Stimulated activated CD4-positive, alpha-beta T cell treated with anti-CD3 and anti-CD28 coated beads, Interleukin-2, amount 100 ng/mL, for 48 hours (primary cell): ENCODE data around the gene PIKFYVE.
A peak's percentile ranks its signal among the peaks of the same experiment; 100 is the strongest.
"Not testable (repeated sequence)": the region's sequence is repeated elsewhere in the genome, so short reads cannot be mapped to it uniquely, and the experiment has no call there.

Experiments used
- DNase-seq, 2 donors: peaks; one replicate each; pipeline ENCODE4 v3.0.0-alpha.2; 2020

Gene PIKFYVE, protein sequence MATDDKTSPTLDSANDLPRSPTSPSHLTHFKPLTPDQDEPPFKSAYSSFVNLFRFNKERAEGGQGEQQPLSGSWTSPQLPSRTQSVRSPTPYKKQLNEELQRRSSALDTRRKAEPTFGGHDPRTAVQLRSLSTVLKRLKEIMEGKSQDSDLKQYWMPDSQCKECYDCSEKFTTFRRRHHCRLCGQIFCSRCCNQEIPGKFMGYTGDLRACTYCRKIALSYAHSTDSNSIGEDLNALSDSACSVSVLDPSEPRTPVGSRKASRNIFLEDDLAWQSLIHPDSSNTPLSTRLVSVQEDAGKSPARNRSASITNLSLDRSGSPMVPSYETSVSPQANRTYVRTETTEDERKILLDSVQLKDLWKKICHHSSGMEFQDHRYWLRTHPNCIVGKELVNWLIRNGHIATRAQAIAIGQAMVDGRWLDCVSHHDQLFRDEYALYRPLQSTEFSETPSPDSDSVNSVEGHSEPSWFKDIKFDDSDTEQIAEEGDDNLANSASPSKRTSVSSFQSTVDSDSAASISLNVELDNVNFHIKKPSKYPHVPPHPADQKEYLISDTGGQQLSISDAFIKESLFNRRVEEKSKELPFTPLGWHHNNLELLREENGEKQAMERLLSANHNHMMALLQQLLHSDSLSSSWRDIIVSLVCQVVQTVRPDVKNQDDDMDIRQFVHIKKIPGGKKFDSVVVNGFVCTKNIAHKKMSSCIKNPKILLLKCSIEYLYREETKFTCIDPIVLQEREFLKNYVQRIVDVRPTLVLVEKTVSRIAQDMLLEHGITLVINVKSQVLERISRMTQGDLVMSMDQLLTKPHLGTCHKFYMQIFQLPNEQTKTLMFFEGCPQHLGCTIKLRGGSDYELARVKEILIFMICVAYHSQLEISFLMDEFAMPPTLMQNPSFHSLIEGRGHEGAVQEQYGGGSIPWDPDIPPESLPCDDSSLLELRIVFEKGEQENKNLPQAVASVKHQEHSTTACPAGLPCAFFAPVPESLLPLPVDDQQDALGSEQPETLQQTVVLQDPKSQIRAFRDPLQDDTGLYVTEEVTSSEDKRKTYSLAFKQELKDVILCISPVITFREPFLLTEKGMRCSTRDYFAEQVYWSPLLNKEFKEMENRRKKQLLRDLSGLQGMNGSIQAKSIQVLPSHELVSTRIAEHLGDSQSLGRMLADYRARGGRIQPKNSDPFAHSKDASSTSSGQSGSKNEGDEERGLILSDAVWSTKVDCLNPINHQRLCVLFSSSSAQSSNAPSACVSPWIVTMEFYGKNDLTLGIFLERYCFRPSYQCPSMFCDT (N-terminal part only)

DNA sequence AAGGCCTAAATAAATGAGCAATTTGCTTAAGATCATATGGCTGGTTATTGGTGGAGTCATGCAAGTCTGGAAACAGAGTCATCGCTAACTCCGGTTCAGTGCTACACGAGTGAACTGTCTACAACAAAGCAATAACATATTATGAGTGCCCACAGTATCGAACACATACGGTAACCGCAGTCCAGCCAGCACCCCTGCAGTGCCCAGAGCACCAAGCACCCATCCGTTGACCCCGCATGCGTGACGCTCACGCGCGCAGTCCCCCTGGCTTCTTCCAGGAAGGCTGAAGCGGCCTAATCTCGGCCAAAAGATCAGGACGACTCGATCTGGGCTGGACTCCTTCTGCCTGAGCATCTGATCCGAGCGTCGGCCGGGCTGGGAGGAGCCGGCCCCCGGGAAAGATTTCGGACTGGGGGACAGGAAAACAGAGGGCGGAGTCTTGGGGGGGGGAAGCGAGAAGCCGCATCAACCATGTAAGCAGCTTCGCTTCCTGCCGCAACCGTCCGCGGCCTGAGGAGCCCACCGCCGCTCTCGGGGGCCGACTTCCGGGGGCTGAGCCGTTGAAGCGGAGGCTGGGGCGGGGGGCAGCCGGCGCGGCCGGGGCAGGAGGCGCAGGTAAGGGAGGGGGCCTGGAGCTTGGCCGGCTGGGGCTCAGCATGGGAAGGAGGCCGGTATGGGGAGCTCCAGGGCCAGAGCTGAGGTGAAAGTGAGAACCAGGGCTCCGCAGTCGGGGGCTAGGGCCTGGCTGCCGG is at the start of gene PIKFYVE:
Gene PIKFYVE, plus strand, starts transcription at position 455 of the 752 bp plus-strand sequence. CDS start 5,265 bp downstream, outside the sequence.
- peak; percentile 74 to 80 for DNase-seq

GRCh38 chr2:208221873-208222272 is 44.2 kb upstream of the PIKFYVE start:
- not testable (repeated sequence) for DNase-seq

DNA sequence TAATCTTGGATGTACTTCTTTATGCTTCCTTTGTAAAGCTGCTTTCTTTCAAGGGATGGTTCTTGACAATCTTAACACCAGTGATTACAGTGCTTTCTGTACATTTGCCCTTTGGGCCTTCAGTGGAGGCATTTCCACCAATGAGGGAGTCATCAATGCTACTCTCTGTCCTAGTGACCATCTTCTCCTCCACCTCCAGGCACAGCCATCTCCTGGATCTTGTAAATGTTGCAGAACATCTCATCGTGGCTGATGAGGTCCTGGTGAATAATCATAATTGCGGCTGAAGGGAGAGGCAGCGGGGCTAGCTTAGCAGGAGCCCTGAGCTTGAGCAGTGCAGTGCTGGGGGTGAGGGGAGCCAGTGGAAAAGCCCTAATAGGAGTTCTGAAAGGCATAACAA is 43.7 kb upstream of the PIKFYVE start:
- no peak for DNase-seq

DNA sequence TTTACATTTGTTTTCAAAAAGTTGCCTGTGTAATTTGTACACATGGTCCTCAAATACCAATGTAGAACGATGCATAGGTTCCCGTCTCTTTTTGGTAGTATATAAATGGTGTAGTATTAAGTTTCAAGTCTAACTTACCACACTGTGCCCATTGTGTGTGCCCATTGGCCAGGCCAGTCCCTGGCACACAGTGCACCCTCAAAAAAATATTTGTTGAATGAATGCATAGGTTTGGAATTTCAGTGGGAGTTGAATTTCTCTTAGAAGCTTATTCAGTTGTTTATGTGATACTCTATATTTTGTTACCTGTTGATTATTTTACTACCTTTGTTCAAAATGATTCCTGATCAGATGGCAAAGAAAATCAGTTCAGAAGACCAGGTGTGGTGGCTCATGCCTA is 41.3 kb upstream of the PIKFYVE start:
- no peak for DNase-seq

GRCh38 chr2:208227581-208228232 is 38.3 kb upstream of the PIKFYVE start:
- DNase-seq: no peak

- no peak for DNase-seq
Observed at GRCh38 chr2:208228476-208228875, 37.6 kb upstream of the PIKFYVE start.

DNA sequence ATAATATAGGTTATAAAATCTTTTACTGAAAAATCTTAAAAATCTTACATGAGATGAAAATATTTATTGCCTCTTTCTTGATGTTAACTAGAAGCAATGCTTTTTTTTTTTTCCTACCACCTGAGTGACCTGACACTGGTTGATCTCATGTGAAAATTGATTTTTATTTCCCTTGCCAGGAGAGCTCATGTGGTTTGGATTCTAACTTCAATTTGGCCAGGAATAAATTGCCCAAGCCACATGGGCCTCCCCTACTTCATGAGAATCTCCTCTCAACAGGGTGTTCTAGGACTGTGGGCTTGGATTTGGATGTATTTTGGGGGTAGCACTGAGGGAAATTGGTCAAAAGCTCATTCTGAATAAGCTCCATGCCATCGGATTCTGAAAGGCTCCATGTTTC is 31.3 kb upstream of the PIKFYVE start:
- DNase-seq: no peak

DNA sequence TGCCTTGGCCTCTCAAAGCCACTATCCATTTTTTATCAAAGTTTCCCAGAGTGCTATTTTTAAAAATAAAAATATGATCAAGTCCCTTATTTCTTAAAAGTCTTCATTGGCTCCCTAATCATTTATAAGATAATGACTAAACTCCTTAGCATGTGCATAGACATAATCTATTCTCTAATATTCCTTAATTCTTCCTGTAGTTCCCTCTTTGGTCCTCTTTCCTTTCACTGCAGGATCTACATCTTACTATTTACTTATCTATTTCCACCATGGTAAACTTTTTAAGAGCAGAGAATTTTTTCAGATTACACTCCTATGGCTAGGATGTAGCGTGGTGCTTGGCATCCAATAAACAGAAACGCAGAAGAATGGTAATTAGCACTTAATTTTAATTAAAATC is 30.2 kb upstream of the PIKFYVE start:
- no peak for DNase-seq

GRCh38 chr2:208239770-208240493 is 26.1 kb upstream of the PIKFYVE start:
- no peak for DNase-seq

GRCh38 chr2:208240619-208241209 is 25.3 kb upstream of the PIKFYVE start:
- no peak for DNase-seq

DNA sequence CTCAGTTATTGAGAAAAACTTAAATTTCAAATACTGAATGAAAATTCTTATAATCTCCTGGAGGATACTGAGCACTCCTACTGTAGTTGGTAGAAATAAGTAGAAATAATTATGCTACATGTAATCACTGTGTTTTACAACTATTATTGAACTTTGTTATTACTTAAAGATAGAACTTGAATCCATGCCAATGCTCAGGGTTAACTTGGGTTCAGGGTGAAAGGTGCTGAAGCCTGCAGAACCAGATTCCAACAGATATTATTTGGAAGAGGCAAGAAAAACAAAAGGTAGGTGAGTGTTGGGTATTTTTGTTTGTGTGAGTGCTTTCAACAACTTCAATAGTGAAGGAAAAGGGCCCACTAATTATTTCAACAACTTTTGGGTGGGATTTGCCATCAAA is 21.6 kb upstream of the PIKFYVE start:
- DNase-seq: no peak

GRCh38 chr2:208245746-208246145 is 20.3 kb upstream of the PIKFYVE start:
- no peak for DNase-seq

- no peak for DNase-seq
Observed at GRCh38 chr2:208248601-208249000, 17.5 kb upstream of the PIKFYVE start.

DNA sequence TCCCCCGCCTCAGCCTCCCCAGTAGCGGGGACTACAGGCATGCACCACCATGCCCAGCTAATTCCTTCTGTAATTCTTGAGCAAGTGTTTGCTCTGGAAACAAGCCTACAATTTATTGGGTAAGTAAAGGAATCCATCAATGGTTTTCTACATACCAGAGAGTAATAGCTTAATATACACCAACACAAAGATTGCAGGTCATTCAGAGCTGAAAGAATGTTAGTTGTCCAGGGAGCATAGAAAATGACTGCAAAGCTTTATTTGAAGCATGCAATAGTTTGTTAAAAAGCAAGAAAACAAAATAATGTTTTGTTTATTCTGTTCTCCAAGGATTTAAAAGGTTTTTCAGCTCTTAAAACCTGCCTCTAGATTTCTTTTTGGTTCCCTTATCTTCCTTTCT is 16.8 kb upstream of the PIKFYVE start:
- no peak for DNase-seq

DNA sequence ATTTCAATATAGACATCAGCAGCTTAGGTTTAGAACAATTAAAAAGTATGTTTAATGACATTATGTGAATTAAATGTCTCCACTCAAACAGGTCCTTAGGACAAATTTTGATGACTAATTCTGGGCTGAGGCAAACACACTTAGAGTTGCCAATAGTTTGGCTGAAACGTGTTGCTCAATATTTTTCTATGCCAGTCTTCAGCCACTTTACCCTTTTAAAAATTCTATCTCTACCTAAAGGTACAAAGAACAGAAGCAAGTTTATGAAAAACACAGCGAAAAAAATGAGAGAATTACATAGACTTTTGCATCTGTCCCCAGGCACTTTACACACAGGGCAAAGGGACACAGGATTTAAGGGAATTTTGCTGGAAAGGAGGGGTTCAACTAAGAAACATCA is 15.7 kb upstream of the PIKFYVE start:
- DNase-seq: no peak

- no peak for DNase-seq
Observed at GRCh38 chr2:208251098-208251497, 15.0 kb upstream of the PIKFYVE start.

DNA sequence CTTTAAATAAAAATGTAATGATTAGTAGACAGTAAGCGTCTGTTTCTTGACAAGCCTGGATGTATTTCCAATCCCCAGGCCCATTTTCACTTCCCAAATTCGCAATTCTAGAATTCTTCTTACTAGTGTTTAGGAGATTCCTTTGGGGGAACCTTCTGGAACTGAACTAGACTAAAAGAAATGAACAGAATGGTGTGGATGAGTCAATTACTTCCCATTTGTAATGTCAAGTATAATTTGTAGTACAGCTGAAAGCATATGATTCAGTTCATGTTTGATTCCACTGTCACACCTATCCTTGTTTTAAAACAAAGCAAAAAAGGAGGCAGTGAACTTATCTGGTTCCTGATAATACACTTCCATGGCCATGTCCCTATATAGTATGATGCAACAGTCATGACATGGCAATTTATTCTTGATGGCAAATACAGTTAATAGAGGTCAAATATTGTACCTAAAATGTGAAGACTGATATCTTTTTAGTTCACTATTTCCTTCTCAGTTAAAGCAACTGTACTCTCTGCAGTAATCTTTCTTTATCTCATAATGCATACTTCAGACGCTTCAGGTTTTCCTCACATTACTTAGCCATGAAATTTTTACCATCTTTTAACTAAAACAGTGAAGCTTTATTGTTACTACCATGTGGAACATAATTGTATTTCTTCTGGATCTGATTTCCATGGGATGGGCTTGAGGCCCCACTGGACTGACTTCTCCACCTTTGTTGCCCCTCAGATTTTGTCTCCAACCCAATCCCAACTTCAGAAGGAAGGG is 13.2 kb upstream of the PIKFYVE start:
- DNase-seq: no peak

DNA sequence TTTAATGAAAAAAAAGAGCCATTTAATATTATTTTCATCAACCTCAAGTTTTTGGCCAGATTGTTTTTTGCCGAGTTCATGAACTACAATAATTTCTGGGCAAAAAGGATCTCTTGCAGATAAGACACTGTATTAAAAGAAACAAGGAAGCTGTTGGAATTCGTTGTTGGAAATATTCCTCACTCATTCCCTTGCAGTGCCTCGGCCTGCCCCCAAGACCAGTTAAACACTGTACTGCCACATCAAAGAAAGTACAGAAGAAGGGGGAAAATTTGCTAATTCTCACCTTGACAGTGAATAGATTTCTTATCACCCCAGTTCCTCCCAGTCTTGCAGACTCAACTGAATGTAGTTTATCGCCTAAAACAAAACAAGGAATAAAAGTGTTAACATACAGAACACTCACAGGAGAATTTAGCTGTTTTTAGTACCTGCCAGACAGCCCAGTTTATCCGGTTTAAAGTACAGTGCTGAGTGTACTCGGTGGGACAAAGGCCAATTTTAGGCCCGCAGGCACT is 12.4 kb upstream of the PIKFYVE start:
- no peak for DNase-seq

DNA sequence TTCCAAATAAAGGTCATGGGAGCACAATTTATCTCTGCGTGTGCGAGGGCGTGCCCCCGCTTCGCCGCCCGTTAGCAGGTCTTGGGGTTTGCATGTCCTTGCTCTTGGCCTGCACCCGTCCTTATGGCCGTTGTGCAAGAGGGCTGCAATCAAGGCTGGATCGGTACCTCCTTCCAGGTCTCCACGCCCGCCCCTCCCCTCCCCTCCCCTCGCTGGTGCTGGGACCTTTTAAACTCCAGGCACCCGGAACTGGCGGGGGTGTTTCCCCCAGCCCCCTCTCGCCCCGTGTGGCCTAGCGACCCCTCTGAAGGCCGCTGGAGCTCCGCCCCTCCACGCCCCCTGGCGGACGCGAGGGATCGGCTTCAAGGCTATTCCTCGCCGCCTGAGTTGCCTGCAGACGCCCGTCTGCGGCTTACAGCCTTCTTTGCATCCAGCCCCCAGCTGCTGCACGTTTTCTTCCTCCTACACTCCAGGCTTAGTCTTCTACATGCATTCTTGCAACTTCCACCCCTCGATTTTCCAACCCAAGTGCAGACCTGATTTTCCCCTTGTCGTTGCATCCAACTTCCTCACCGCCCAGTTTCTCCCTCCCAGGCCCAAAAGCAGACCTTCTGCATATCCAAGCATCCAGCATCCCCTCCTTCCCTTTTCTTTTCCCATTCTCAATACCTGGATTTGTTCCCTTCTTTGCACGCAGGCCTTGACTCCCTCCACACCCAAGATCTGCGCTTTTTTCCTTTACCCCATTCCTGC is 11.8 kb upstream of the PIKFYVE start:
- peak; percentile 73 to 79 for DNase-seq
